SJSA1 (cell line): ENCODE measurements around the gene LY6G6D. TPM values are rescaled to one million over a fixed set of nuclear protein-coding genes. Genes with fewer than 3 reads are reported as not detected.

ENCODE experiments used
- DNase-seq, 2 experiments: peaks; one replicate each; pipeline ENCODE4 v3.0.0-alpha.2; 2015 to 2020; ENCODE audit warnings: low spot score in 2 of 2, low read depth in 1 of 2
- H3K27ac ChIP-seq: fragments of 250-450 bp; sonication (Bioruptor Pico); 2 replicates; pipeline ENCODE4 v1.5.1; 2020; ENCODE audit warnings: mild to moderate bottlenecking, moderate library complexity
- H3K27me3 ChIP-seq: fragments of 250-450 bp; sonication (Bioruptor Pico); replicated peaks from 2 replicates; pipeline ENCODE4 v1.5.1; 2020; ENCODE audit warnings: mild to moderate bottlenecking, moderate library complexity
- H3K36me3 ChIP-seq: fragments of 250-450 bp; sonication (Bioruptor Pico); 2 replicates; pipeline ENCODE4 v1.5.1; 2020; ENCODE audit warnings: mild to moderate bottlenecking
- H3K4me1 ChIP-seq: fragments of 250-450 bp; sonication (Bioruptor Pico); replicated peaks from 2 replicates; pipeline ENCODE4 v1.6.1; 2021; ENCODE audit warnings: mild to moderate bottlenecking
- H3K4me3 ChIP-seq: fragments of 250-450 bp; sonication (Bioruptor Pico); 2 replicates; pipeline ENCODE4 v1.5.1; 2020; ENCODE audit warnings: mild to moderate bottlenecking
- H3K9me3 ChIP-seq: fragments of 250-450 bp; sonication (Bioruptor Pico); replicated peaks from 2 replicates; pipeline ENCODE4 v1.5.1; 2020; ENCODE audit warnings: mild to moderate bottlenecking
- total RNA-seq: library from RNA; depleted of rRNA; stranded (reverse); fragments of >200 nt; shearing (Covaris generic); gene quantifications from 2 replicates; pipeline ENCODE4 v1.2.3, GENCODE V29; 2014; rRNA removed

LY6G6D gene
- not detected in 2 replicates for total RNA-seq

GRCh38 chr6:31715022-31715958 is at the start of gene LY6G6D:
TSS of gene LY6G6D (plus strand) at chr6:31715348. CDS start at chr6:31715356, 8 bp downstream.
- no peaks in the 10 kb centered on the region for H3K27me3 ChIP-seq
- no peak for DNase-seq
- H3K4me1 ChIP-seq, result peaks cover 3% of the 10 kb centered on the region; the same call in 1 of the 2 replicates
- no peak within 1 kb of the TSS for H3K27ac ChIP-seq
- no peaks in the 10 kb centered on the region for H3K9me3 ChIP-seq
- H3K4me3 ChIP-seq, result no peak within 1 kb of the TSS
- H3K36me3 ChIP-seq, result no peaks in the 10 kb centered on the region

- peak; percentile 97 to 98 for DNase-seq
- peaks cover 28% of the 10 kb centered on the region for H3K4me1 ChIP-seq
- peak within 1 kb of the TSS; percentile 92 for H3K27ac ChIP-seq
- peaks cover 64% of the 10 kb centered on the region for H3K36me3 ChIP-seq
- H3K4me3 ChIP-seq, result peak within 1 kb of the TSS; percentile 75
- H3K27me3 ChIP-seq, result no peaks in the 10 kb centered on the region
- no peaks in the 10 kb centered on the region for H3K9me3 ChIP-seq
Observed at GRCh38 chr6:31665501-31666336, 49.4 kb upstream of the LY6G6D start, which contains the start of gene CSNK2B. TSS of gene CSNK2B (plus strand) at chr6:31666080. CDS start at chr6:31666832, 752 bp downstream.

GRCh38 chr6:31666337-31666965 is 48.7 kb upstream of the LY6G6D start:
- Histone ChIP-seq H3K27ac (peak overlapping the region; percentile 92), H3K4me1 (peaks cover 22% of the 10 kb centered on the region), H3K4me3 (peak overlapping the region; percentile 75), H3K36me3 (peaks cover 72% of the 10 kb centered on the region), H3K9me3 (no peaks in the 10 kb centered on the region), H3K27me3 (no peaks in the 10 kb centered on the region)
- DNase-seq, result peak in 1 of 2 experiments; percentile 9

GRCh38 chr6:31669676-31670075 is 45.5 kb upstream of the LY6G6D start, which contains the start of gene LY6G5B:
TSS of gene LY6G5B (plus strand) at chr6:31669976. CDS start at chr6:31670951, 975 bp downstream.
- peaks cover 8% of the 10 kb centered on the region; the same call in 1 of the 2 replicates for H3K4me1 ChIP-seq
- no peak for DNase-seq
- H3K36me3 ChIP-seq, result peaks cover 81% of the 10 kb centered on the region
- no peaks in the 10 kb centered on the region for H3K9me3 ChIP-seq
- no peak within 1 kb of the TSS for H3K4me3 ChIP-seq
- no peaks in the 10 kb centered on the region for H3K27me3 ChIP-seq
- H3K27ac ChIP-seq, result no peak within 1 kb of the TSS

- H3K9me3 ChIP-seq, result no peaks in the 10 kb centered on the region; the same call in 1 of the 2 replicates
Observed at GRCh38 chr6:31676322-31676903, 38.7 kb upstream of the LY6G6D start.

GRCh38 chr6:31676904-31677303 is 38.2 kb upstream of the LY6G6D start:
- Histone ChIP-seq H3K27ac (no peak overlapping the region), H3K4me1 (peaks cover 11% of the 10 kb centered on the region), H3K27me3 (no peaks in the 10 kb centered on the region), H3K4me3 (no peak overlapping the region), H3K9me3 (no peaks in the 10 kb centered on the region; the same call in 1 of the 2 replicates), H3K36me3 (peaks cover 27% of the 10 kb centered on the region)
- no peak for DNase-seq

More at GRCh38 chr6:31676322-31676903, 38.7 kb upstream of the LY6G6D start:
- Histone ChIP-seq H3K27ac (no peak overlapping the region), H3K4me3 (no peak overlapping the region), H3K4me1 (peaks cover 10% of the 10 kb centered on the region), H3K27me3 (no peaks in the 10 kb centered on the region), H3K36me3 (peaks cover 32% of the 10 kb centered on the region)
- DNase-seq, result no peak

- no peaks in the 10 kb centered on the region; the same call in 1 of the 2 replicates for H3K9me3 ChIP-seq
- no peak for DNase-seq
- peaks cover 16% of the 10 kb centered on the region for H3K36me3 ChIP-seq
- no peaks in the 10 kb centered on the region for H3K27me3 ChIP-seq
- peaks cover 11% of the 10 kb centered on the region for H3K4me1 ChIP-seq
- H3K4me3 ChIP-seq, result no peak overlapping the region
- H3K27ac ChIP-seq, result no peak overlapping the region
Observed at GRCh38 chr6:31677955-31678354, 37.2 kb upstream of the LY6G6D start.

GRCh38 chr6:31680226-31681134 is 34.7 kb upstream of the LY6G6D start, which contains the start of gene LY6G5C:
TSS of gene LY6G5C (minus strand) at chr6:31681067. CDS start at chr6:31680373, 694 bp downstream.
- Histone ChIP-seq H3K4me1 (peaks cover 11% of the 10 kb centered on the region), H3K27me3 (no peaks in the 10 kb centered on the region), H3K4me3 (peak within 1 kb of the TSS; percentile 36), H3K9me3 (no peaks in the 10 kb centered on the region; the same call in 1 of the 2 replicates), H3K36me3 (peaks cover 6% of the 10 kb centered on the region), H3K27ac (no peak within 1 kb of the TSS)
- peak; percentile 74 to 86 for DNase-seq

GRCh38 chr6:31681135-31681671 is 33.9 kb upstream of the LY6G6D start:
- Histone ChIP-seq H3K4me1 (peaks cover 11% of the 10 kb centered on the region), H3K4me3 (peak overlapping the region; percentile 36), H3K36me3 (peaks cover 5% of the 10 kb centered on the region), H3K9me3 (no peaks in the 10 kb centered on the region; the same call in 1 of the 2 replicates), H3K27ac (no peak overlapping the region), H3K27me3 (no peaks in the 10 kb centered on the region)
- peak in 1 of 2 experiments; percentile 56 for DNase-seq

GRCh38 chr6:31683591-31683990 is 31.6 kb upstream of the LY6G6D start:
- peaks cover 26% of the 10 kb centered on the region for H3K36me3 ChIP-seq
- no peak for DNase-seq
- no peak overlapping the region for H3K4me3 ChIP-seq
- H3K4me1 ChIP-seq, result peaks cover 11% of the 10 kb centered on the region
- no peaks in the 10 kb centered on the region for H3K27me3 ChIP-seq
- H3K9me3 ChIP-seq, result no peaks in the 10 kb centered on the region
- no peak overlapping the region for H3K27ac ChIP-seq

GRCh38 chr6:31686483-31686882 is 28.7 kb upstream of the LY6G6D start:
- Histone ChIP-seq H3K36me3 (peaks cover 45% of the 10 kb centered on the region), H3K27ac (no peak overlapping the region), H3K4me1 (peaks cover under 1% of the 10 kb centered on the region), H3K4me3 (no peak overlapping the region), H3K27me3 (no peaks in the 10 kb centered on the region), H3K9me3 (no peaks in the 10 kb centered on the region)
- DNase-seq, result no peak

GRCh38 chr6:31687321-31687720 is 27.8 kb upstream of the LY6G6D start:
- Histone ChIP-seq H3K9me3 (no peaks in the 10 kb centered on the region), H3K27ac (no peak overlapping the region), H3K4me3 (no peak overlapping the region), H3K4me1 (no peaks in the 10 kb centered on the region), H3K27me3 (no peaks in the 10 kb centered on the region), H3K36me3 (peaks cover 52% of the 10 kb centered on the region)
- DNase-seq, result no peak
